ENCODE measurements around the gene ZNF821.
"Not testable (repeated sequence)": the region's sequence is repeated elsewhere in the genome, so short reads cannot be mapped to it uniquely, and the experiment has no call there.

- TF ChIP-seq CTCF, POLR2A (IDR thresholded peaks at IDR 0.05): not testable (repeated sequence)
These were observed 52.3 kb downstream of the ZNF821 start for GRCh38 chr16:71831698-71832097.

Data from suprapubic skin (tissue), 3 donors.